HepG2 (cell line): ENCODE data around the gene GDF15. TPM values are rescaled to one million over a fixed set of nuclear protein-coding genes. Genes with fewer than 3 reads are reported as not detected.
A peak's percentile ranks its signal among the peaks of the same experiment; 100 is the strongest.

Source experiments
- ARID3A ChIP-seq: IDR thresholded peaks from 2 replicates; pipeline ENCODE4 v1.6.1; 2012; ENCODE audit warnings: low read depth, low read length, improper control_type of control experiment
- ARNT2 ChIP-seq: sonication (generic); formaldehyde crosslinking; IDR thresholded peaks from 2 replicates; pipeline ENCODE4 v1.8.0; 2022; ENCODE audit warnings: mild to moderate bottlenecking, low read depth, missing genetic modification reagents, moderate library complexity
- DZIP1 ChIP-seq: sonication (generic); formaldehyde crosslinking; IDR thresholded peaks from 2 replicates; pipeline ENCODE4 v1.5.0; 2020; ENCODE audit warnings: mild to moderate bottlenecking, missing genetic modification reagents
- HHEX ChIP-seq: IDR thresholded peaks from 2 replicates; pipeline ENCODE4 v1.6.1; 2016; ENCODE audit warnings: control low read depth
- HNF4A ChIP-seq: sonication (generic); formaldehyde crosslinking; IDR thresholded peaks from 2 replicates; pipeline ENCODE4 v1.4.0; 2020; ENCODE audit warnings: missing genetic modification reagents
- KMT2B ChIP-seq: IDR thresholded peaks from 2 replicates; pipeline ENCODE4 v1.6.1; 2016; ENCODE audit warnings: missing genetic modification reagents, missing compliant biosample characterization
- NFKB2 ChIP-seq: sonication (generic); formaldehyde crosslinking; IDR thresholded peaks from 2 replicates; pipeline ENCODE4 v1.4.0; 2020; ENCODE audit warnings: missing genetic modification reagents, borderline replicate concordance
- NFYC ChIP-seq: IDR thresholded peaks from 2 replicates; pipeline ENCODE4 v1.6.1; 2016; ENCODE audit warnings: missing genetic modification reagents, missing compliant biosample characterization
- NR2C2 ChIP-seq: sonication (generic); formaldehyde crosslinking; IDR thresholded peaks from 2 replicates; pipeline ENCODE4 v1.4.0; 2020; ENCODE audit warnings: missing genetic modification reagents, mild to moderate bottlenecking, moderate library complexity, borderline replicate concordance
- PRDM10 ChIP-seq: sonication (generic); formaldehyde crosslinking; IDR thresholded peaks from 2 replicates; pipeline ENCODE4 v1.4.0; 2020; ENCODE audit warnings: low read depth, missing genetic modification reagents
- PTBP1 ChIP-seq: fragments of 200-400 bp; formaldehyde crosslinking; IDR thresholded peaks from 2 replicates; pipeline ENCODE4 v1.6.1; 2018; ENCODE audit warnings: low read length, low read depth; ENCODE audit not compliant: poor library complexity, severe bottlenecking
- RBFOX2 ChIP-seq: fragments of 200-400 bp; formaldehyde crosslinking; IDR thresholded peaks from 2 replicates; pipeline ENCODE4 v1.6.1; 2017; ENCODE audit warnings: low read depth, mild to moderate bottlenecking, low read length
- ZBTB33 ChIP-seq: sonication (generic); formaldehyde crosslinking; IDR thresholded peaks from 2 replicates; pipeline ENCODE4 v1.4.0; 2020; ENCODE audit warnings: missing genetic modification reagents
- ZFP90 ChIP-seq: sonication (generic); formaldehyde crosslinking; IDR thresholded peaks from 2 replicates; pipeline ENCODE4 v1.8.0; 2022; ENCODE audit warnings: missing genetic modification reagents, mild to moderate bottlenecking, inconsistent platforms, borderline replicate concordance
- ZNF121 ChIP-seq: sonication (generic); formaldehyde crosslinking; IDR thresholded peaks from 2 replicates; pipeline ENCODE4 v1.5.0; 2020; ENCODE audit warnings: mild to moderate bottlenecking, missing genetic modification reagents
- ZNF510 ChIP-seq: sonication (generic); formaldehyde crosslinking; IDR thresholded peaks from 2 replicates; pipeline ENCODE4 v1.4.0; 2020; ENCODE audit warnings: low read depth, mild to moderate bottlenecking, missing genetic modification reagents
- ZNF777 ChIP-seq: sonication (generic); formaldehyde crosslinking; IDR thresholded peaks from 2 replicates; pipeline ENCODE4 v1.4.0; 2020; ENCODE audit warnings: missing genetic modification reagents
- polyA plus RNA-seq, 8 experiments: library from polyadenylated mRNA; depleted of rRNA in 3 of 8; stranded (reverse) in 7 of 8; unstranded in 1 of 8; fragments of >200 nt; fragmentation: Illumina TruSeq in 4 of 8; extraction: Trizol in 4 of 8; gene quantifications; 2 replicates each; pipeline versions ENCODE4 v1.2.1 to v1.2.3, GENCODE V29; 2011 to 2016; ENCODE audit warnings: low read depth in 4 of 8, missing spikeins in 1 of 8, mixed read lengths in 1 of 8; ENCODE audit not compliant: insufficient read depth in 1 of 8
- total RNA-seq, 5 experiments: library from RNA; depleted of rRNA; stranded (reverse); fragments of >200 nt; fragmentation: Illumina TruSeq; extraction: Trizol; gene quantifications; 2 replicates each; pipeline ENCODE4 v1.2.3, GENCODE V29; 2016; ENCODE audit warnings: low read depth in 1 of 5

GDF15 gene
- total and polyA plus RNA-seq, 2 of the 13 experiments (the other 11 are each of a cell fraction or from before 2014, with no cell fraction given): 146 to 422 TPM

- TF ChIP-seq DZIP1 (CRISPR knock-in tag): 0 out of 2 replicates have a peak, but pooled peaks have one; percentile 11
- peak; percentile 17 for TF ChIP-seq PTBP1
- peak; percentile 72; the same call in 1 of the 2 replicates for TF ChIP-seq NFKB2
- 0 out of 2 replicates have a peak, but pooled peaks have one; percentile 26 for TF ChIP-seq ZNF121
- TF ChIP-seq ZFP90: 0 out of 2 replicates have a peak, but pooled peaks have one; percentile 32
- TF ChIP-seq NFYC (CRISPR knock-in tag): 0 out of 2 replicates have a peak, but pooled peaks have one; percentile 15
- no peak; the same call in 1 of the 2 replicates for TF ChIP-seq PRDM10 (CRISPR knock-in tag)
- TF ChIP-seq HHEX (CRISPR knock-in tag): no peak
- peak; percentile 65; the same call in 1 of the 2 replicates for TF ChIP-seq KMT2B (CRISPR knock-in tag)
- TF ChIP-seq ZBTB33 (CRISPR knock-in tag): peak; percentile 20; the same call in 1 of the 2 replicates
- TF ChIP-seq ARID3A: no peak
- no peak for TF ChIP-seq ZNF510 (CRISPR knock-in tag)
- peak; percentile 51 for TF ChIP-seq RBFOX2
- TF ChIP-seq HNF4A: peak; percentile 96
- no peak for TF ChIP-seq ZNF777
- TF ChIP-seq NR2C2 (CRISPR knock-in tag): peak; percentile 67
- TF ChIP-seq ARNT2 (CRISPR knock-in tag): peak; percentile 7; the same call in 1 of the 2 replicates
Measured at GRCh38 chr19:18340990-18341868, 44.7 kb upstream of the GDF15 start (continued).
